ENCODE data around the gene SLIT3. TPM values are rescaled to one million over a fixed set of nuclear protein-coding genes. Genes with fewer than 3 reads are reported as not detected.

The SLIT3 gene
- total and polyA plus RNA-seq, 2 experiments from 2014 or later = 0.59 to 0.71 TPM

DNA sequence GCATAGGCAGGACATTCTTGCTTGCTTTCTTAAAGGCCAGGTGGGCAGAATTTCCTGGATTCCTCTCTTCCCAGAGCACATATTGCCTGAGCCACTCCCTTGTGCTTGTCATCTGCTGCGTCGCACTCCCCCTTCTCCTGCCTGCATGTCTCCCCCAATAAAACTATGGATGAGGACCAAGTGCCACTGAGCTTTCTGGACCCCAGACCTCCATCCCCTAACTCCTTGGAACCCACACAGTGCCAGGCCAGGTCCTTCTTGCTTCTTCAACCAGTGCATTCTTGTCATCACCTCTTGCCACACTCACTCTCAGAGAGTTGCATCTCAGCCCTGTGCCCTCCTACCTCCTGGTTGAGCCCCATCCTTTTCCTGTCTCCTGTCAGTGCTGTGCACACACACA lies 563.9 kb downstream of the SLIT3 start:
- no peaks in the 10 kb centered on the region for H3K27me3 Mint-ChIP-seq (ENCODE audit: insufficient read depth, low read depth, poor library complexity)
- Histone ChIP-seq H3K27me3 (ENCODE audit: insufficient read depth) (no peaks in the 10 kb centered on the region), H3F3A (replicated peaks; ENCODE audit: low read depth) (no peaks in the 10 kb centered on the region), H3K9me2 (ENCODE audit: insufficient read depth) (no peaks in the 10 kb centered on the region), H2AFZ (no peak overlapping the region), H3K4me2 (no peak overlapping the region), H4K20me1 (replicated peaks; ENCODE audit: insufficient read depth) (no peaks in the 10 kb centered on the region), H3K4me3 (no peak overlapping the region), H3K79me2 (replicated peaks; ENCODE audit: insufficient read depth) (no peaks in the 10 kb centered on the region), H3K27ac (ENCODE audit: low read depth) (no peak overlapping the region), H3K36me3 (ENCODE audit: insufficient read depth) (no peaks in the 10 kb centered on the region), H3K4me1 (ENCODE audit: insufficient read depth) (no peaks in the 10 kb centered on the region)
- DNase-seq (ENCODE audit: low spot score) (no peak), ATAC-seq (no peak)
- no peak overlapping the region for H3K27ac Mint-ChIP-seq
- no peak overlapping the region for H3K4me3 Mint-ChIP-seq
- no peaks in the 10 kb centered on the region; the same call in 1 of the 3 replicates for H3K4me1 Mint-ChIP-seq
- H3K36me3 Mint-ChIP-seq (ENCODE audit: low read depth) = no peaks in the 10 kb centered on the region
- TF ChIP-seq CREB1 (CRISPR knock-in tag; IDR thresholded peaks at IDR 0.05; ENCODE audit: low read depth) (no peak), EZH2 (IDR thresholded peaks at IDR 0.05; ENCODE audit: low read depth, unreplicated experiment) (no peak), EZH2phosphoT487 (IDR thresholded peaks at IDR 0.05; ENCODE audit: unreplicated experiment) (no peak), JUNB (IDR thresholded peaks at IDR 0.05; ENCODE audit: unreplicated experiment) (no peak), POLR2AphosphoS5 (IDR thresholded peaks at IDR 0.05; ENCODE audit: low read depth) (no peak), REST (IDR thresholded peaks at IDR 0.05; ENCODE audit: unreplicated experiment) (no peak), ZNF114 (CRISPR knock-in tag; IDR thresholded peaks at IDR 0.05) (no peak), STAT1 (IDR thresholded peaks at IDR 0.05; ENCODE audit: unreplicated experiment) (no peak), ZNF331 (CRISPR knock-in tag; IDR thresholded peaks at IDR 0.05; ENCODE audit: low read depth) (no peak)
- TF ChIP-seq, protein P1, sequence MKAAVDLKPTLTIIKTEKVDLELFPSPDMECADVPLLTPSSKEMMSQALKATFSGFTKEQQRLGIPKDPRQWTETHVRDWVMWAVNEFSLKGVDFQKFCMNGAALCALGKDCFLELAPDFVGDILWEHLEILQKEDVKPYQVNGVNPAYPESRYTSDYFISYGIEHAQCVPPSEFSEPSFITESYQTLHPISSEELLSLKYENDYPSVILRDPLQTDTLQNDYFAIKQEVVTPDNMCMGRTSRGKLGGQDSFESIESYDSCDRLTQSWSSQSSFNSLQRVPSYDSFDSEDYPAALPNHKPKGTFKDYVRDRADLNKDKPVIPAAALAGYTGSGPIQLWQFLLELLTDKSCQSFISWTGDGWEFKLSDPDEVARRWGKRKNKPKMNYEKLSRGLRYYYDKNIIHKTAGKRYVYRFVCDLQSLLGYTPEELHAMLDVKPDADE (IDR thresholded peaks at IDR 0.05) = no peak
- TF ChIP-seq, protein P2, sequence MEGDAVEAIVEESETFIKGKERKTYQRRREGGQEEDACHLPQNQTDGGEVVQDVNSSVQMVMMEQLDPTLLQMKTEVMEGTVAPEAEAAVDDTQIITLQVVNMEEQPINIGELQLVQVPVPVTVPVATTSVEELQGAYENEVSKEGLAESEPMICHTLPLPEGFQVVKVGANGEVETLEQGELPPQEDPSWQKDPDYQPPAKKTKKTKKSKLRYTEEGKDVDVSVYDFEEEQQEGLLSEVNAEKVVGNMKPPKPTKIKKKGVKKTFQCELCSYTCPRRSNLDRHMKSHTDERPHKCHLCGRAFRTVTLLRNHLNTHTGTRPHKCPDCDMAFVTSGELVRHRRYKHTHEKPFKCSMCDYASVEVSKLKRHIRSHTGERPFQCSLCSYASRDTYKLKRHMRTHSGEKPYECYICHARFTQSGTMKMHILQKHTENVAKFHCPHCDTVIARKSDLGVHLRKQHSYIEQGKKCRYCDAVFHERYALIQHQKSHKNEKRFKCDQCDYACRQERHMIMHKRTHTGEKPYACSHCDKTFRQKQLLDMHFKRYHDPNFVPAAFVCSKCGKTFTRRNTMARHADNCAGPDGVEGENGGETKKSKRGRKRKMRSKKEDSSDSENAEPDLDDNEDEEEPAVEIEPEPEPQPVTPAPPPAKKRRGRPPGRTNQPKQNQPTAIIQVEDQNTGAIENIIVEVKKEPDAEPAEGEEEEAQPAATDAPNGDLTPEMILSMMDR (conservative IDR thresholded peaks at IDR 0.05; ENCODE audit: low read depth in 2 of 2) = no peak
- H3K9me3 Mint-ChIP-seq = no peaks in the 10 kb centered on the region

All from GM23338 (cell line).